Activated CD8-positive, alpha-beta T cell treated with anti-CD3 and anti-CD28 coated beads, Interleukin-2, amount 10 ng/mL, durations not matched to agents 7 days and 5 days (primary cell): Measurements from ENCODE around the gene KLHL30. TPM values are rescaled to one million over a fixed set of nuclear protein-coding genes. Genes with fewer than 3 reads are reported as not detected.
A peak's percentile ranks its signal among the peaks of the same experiment; 100 is the strongest.

Experiments
- ATAC-seq: fragments of 150-1000 bp; cut with Tn5 transposase; one replicate; pipeline ENCODE4 v1.10.0; 2021; ENCODE audit warnings: moderate library complexity
- CTCF ChIA-PET: fragments of 350-600 bp; sonication (Branson Sonifier 250); formaldehyde crosslinking; loops from one replicate; lab custom pipeline; 2021; ENCODE audit warnings: antibody characterized with exemption; lab: Charles Lee
- POLR2A ChIA-PET: fragments of 350-600 bp; sonication (Branson Sonifier 250); formaldehyde crosslinking; loops from one replicate; lab custom pipeline; 2021; ENCODE audit warnings: antibody characterized with exemption; lab: Charles Lee
- DNase-seq: peaks from one replicate; pipeline ENCODE4 v3.0.0-alpha.2; 2020
- H3K27ac Mint-ChIP-seq: one replicate; pipeline ENCODE4 v1.8.0; 2021; ENCODE audit warnings: mild to moderate bottlenecking, mixed read lengths
- H3K27me3 Mint-ChIP-seq: one replicate; pipeline ENCODE4 v1.8.0; 2021; ENCODE audit warnings: low read depth, mixed read lengths
- H3K36me3 Mint-ChIP-seq: one replicate; pipeline ENCODE4 v1.8.0; 2021; ENCODE audit warnings: low read depth, mixed read lengths
- H3K4me1 Mint-ChIP-seq: one replicate; pipeline ENCODE4 v1.8.0; 2021; ENCODE audit warnings: low read depth, mixed read lengths
- H3K4me3 Mint-ChIP-seq: one replicate; pipeline ENCODE4 v1.8.0; 2021; ENCODE audit warnings: mild to moderate bottlenecking, mixed read lengths
- H3K9me3 Mint-ChIP-seq: one replicate; pipeline ENCODE4 v1.8.0; 2022; ENCODE audit warnings: mixed read lengths; ENCODE audit not compliant: insufficient read depth
- total RNA-seq, 2 experiments: library from RNA; stranded (reverse); gene quantifications; one replicate each; pipeline ENCODE4 v1.2.3, GENCODE V29; 2021

KLHL30 gene
- total RNA-seq, 2 experiments from 2014 or later, result not detected

DNA sequence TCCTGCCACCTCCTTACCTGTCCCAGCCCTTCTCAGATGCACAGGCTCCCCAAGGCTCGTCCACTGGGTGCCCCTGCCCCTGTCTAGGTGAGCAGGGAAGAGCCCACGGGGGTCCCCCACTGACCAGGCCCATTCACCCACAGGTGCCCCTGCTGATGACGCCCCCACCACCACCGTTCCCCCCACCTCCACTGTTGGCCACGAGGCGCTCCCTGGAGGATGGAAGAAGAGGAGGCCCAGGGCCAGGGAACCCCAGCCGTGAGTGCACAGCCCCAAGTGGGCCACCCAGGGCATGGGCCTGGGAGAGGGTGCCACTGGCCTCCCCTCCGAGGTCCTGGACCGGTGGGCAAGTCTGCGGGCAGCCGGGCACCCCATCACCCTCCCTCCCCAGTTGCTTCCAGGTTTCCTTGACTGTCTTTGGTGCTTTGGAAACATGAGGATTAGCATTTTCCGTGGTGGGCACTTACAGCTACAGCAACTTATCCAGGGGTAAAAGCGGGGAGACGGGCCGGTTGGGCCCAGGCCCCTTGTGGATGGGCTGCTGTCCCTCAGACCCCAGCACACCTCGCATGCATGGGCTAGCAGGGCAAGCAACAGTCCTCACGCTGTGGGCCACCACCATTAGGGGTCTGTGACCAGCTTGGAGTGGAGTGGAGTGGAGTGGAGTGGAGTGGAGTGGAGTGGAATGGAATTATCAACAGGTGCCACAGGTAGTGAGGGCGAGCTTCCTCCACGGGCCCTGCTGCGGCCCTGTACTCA lies 13.2 kb upstream of the KLHL30 start:
- CTCF ChIA-PET, result no interaction called here
- no peaks in the 10 kb centered on the region for H3K9me3 Mint-ChIP-seq
- no peaks in the 10 kb centered on the region for H3K36me3 Mint-ChIP-seq
- H3K4me1 Mint-ChIP-seq, result no peaks in the 10 kb centered on the region
- no peak overlapping the region for H3K4me3 Mint-ChIP-seq
- POLR2A ChIA-PET, result no interaction called here
- no peak overlapping the region for H3K27ac Mint-ChIP-seq
- DNase-seq, result no peak
- no peak for ATAC-seq
- H3K27me3 Mint-ChIP-seq, result no peaks in the 10 kb centered on the region

DNA sequence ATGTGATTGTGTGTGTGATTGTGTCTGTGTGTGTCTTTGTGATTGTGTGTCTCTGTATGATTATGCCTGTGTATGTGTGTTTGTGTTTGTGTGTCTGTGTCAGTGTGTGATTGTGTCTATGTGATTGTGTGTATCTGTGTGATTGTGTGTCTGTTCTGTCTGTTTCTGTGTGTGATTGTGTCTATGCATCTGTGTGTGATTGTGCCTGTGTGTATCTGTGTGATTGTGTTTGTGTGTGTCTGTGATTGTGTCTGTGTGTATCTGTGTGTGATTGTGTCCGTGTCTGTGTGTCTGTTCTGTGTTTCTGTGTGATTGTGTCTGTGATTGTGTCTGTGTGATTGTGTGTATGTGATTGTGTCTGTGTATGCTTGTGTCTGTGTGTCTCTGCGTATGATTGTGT lies 12.1 kb upstream of the KLHL30 start:
- Mint-ChIP-seq H3K27me3 (no peaks in the 10 kb centered on the region), H3K4me3 (no peak overlapping the region), H3K4me1 (no peaks in the 10 kb centered on the region), H3K9me3 (no peaks in the 10 kb centered on the region), H3K27ac (no peak overlapping the region), H3K36me3 (no peaks in the 10 kb centered on the region)
- ATAC-seq, result no peak
- no peak for DNase-seq
- ChIA-PET POLR2A (no interaction called here), CTCF (no interaction called here)

DNA sequence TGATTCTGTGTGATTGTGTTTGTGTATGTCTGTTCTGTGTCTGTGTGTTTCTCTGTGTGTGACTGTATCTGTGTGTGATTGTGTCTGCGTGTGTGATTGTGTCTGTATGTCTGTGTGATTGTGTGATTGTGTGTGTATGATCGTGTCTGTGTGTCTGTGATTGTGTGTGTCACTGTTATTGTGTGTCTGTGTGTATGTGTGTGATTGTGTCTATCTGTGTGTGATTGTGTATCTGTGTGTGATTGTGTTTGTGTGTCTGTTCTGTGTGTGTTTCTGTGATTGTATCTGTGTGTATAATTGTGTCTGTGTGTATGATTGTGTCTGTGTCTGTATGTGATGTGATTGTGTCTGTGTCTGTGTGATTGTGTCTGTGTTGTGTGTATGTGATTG lies 11.7 kb upstream of the KLHL30 start:
- Mint-ChIP-seq H3K4me3 (no peak overlapping the region), H3K9me3 (no peaks in the 10 kb centered on the region), H3K4me1 (no peaks in the 10 kb centered on the region), H3K27me3 (no peaks in the 10 kb centered on the region), H3K36me3 (no peaks in the 10 kb centered on the region), H3K27ac (no peak overlapping the region)
- ATAC-seq (no peak), DNase-seq (no peak)
- CTCF ChIA-PET, result interaction anchor here (0.6 to 1.2 kb wide), 2 partner anchors 13 to 65 kb away, joined by 3 to 4 read pairs; no protein-coding TSS in a partner anchor
- POLR2A ChIA-PET, result no interaction called here

DNA sequence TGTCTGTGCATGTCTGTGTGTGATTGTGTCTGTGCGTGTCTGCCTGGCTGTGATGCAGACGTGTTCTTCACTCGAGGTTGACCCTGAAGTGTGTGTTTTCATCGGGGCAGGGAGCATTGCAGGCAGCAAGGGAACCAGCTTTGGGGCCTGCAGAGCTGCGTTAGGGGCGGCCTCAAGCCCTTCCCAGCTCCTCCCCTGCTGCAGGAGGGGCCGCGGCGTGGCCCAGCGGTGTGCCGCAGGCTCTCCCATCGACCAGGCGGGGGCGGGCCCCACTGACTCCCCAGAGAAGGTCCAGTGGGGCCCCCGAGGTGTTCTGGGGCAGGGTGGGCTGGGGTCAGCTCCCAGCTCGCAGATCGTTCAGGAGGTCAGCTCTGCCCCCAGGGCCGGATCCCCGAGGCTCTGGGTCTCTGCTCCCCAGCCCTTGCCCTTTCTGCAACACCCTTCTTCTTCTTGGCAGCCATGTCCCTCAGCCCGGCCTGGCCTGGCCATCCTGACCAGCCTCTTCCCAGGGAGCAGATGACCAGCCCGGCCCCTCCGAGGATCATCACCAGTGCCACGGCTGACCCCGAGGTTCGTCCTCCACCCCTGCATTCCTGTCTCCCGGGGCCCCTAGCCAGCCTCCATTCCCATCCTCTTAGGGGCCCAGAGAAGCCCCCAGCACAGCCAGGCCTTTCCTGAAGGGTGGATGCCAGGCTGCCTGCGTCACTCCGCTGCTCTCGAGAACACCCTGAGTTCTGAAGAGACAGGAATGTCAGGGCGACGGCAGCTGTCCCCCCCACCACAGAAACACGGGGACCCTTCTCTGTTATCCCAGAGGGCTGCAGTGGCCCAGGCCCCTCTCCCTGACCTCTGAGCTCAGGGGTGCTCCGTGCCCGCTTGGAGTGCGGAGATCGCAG lies 11.1 kb upstream of the KLHL30 start:
- Mint-ChIP-seq H3K4me3 (no peak overlapping the region), H3K27me3 (no peaks in the 10 kb centered on the region), H3K36me3 (no peaks in the 10 kb centered on the region), H3K9me3 (no peaks in the 10 kb centered on the region), H3K27ac (no peak overlapping the region), H3K4me1 (no peaks in the 10 kb centered on the region)
- ChIA-PET POLR2A (no interaction called here), CTCF (interaction anchor here (0.6 to 1.2 kb wide), 2 partner anchors 12 to 66 kb away, joined by 3 to 4 read pairs; no protein-coding TSS in a partner anchor)
- ATAC-seq (peak; percentile 78), DNase-seq (peak; percentile 52)

DNA sequence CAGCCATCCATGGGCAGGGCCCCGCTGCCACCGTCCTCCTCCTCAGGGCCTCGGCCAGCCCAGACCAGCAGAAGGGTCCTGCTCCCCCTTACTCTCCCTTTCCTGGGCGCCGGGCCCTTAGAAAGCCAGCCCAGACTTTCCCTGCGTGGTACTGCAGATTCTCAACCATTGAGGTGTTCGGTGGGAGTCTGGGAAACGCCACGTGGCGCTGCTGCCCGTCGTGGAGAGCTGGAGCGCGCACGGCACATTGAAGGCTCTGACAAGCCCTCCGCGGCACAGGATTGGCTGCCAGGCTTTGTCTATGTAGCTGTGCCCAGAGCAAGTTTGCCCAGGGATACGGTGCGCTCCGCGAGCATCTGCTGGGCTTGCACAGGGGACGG lies 10.4 kb upstream of the KLHL30 start:
- no peaks in the 10 kb centered on the region for H3K9me3 Mint-ChIP-seq
- no peak overlapping the region for H3K27ac Mint-ChIP-seq
- POLR2A ChIA-PET, result no interaction called here
- H3K4me1 Mint-ChIP-seq, result no peaks in the 10 kb centered on the region
- no peak for ATAC-seq
- H3K4me3 Mint-ChIP-seq, result no peak overlapping the region
- CTCF ChIA-PET, result no interaction called here
- H3K36me3 Mint-ChIP-seq, result no peaks in the 10 kb centered on the region
- H3K27me3 Mint-ChIP-seq, result no peaks in the 10 kb centered on the region
- DNase-seq, result no peak

DNA sequence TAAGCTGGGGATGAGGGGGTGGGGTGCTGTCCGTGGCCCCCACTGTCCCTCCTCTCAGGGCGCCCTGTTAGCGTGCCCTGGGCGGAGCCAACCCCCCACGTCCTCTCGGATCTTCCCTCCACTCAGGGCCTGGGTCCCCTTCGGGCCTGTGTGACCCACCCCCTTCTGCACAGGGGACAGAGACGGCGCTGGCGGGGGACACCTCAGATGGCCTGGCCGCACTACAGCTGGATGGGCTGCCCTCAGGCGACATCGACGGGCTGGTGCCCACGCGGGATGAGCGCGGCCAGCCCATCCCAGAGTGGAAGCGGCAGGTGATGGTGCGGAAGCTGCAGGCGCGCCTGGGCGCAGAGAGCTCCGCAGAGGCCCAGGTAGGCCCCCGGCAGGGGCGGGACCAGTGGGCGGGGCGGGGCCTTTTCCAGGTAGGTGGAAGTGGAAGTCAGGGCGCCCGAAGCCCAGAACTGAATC lies 9.9 kb upstream of the KLHL30 start:
- Mint-ChIP-seq H3K36me3 (no peaks in the 10 kb centered on the region), H3K9me3 (no peaks in the 10 kb centered on the region), H3K27ac (no peak overlapping the region), H3K4me1 (no peaks in the 10 kb centered on the region), H3K4me3 (no peak overlapping the region), H3K27me3 (no peaks in the 10 kb centered on the region)
- ChIA-PET CTCF (no interaction called here), POLR2A (no interaction called here)
- DNase-seq (no peak), ATAC-seq (no peak)

DNA sequence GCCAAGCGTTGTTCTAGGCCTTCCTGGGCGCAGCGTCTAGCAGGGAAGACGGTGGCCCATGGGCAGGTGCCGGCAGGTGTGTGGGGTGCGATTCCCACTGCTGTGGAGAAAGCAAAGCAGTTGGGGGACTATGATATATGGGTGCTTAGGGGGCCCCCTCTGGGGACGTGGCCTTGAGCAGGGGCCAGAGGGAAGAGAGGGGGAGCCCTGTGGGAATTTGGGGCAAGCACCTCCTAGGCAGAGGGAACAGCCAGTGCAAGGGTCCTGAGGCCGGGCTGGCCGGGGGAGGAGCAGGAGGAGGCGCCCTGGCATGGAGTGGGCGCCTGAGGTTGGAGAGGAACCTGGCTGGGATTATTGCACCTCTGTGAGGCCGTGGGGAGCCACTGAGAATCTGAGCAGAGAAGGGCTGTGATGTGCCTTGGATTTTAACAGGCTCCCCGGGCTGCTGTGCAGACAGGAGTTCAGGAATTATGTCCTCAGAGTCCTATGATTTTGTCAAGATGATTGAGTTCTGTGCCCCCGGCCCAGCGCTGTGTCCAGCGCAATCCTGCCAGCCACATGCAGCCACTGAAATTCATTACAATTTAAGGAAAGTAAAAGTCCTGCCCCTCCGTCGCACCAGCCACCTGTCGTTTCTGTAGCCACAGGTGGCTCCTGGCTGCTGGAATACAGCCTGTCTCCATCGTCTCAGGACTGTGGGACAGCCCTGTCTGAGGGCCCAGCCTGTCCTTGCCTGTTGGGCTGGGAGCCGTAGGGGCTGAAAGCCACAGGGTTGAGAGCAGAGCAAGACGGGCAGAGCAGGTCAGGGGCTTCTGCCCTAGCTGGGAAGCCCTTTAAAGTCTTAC lies 9.1 kb upstream of the KLHL30 start:
- POLR2A ChIA-PET, result no interaction called here
- H3K9me3 Mint-ChIP-seq, result no peaks in the 10 kb centered on the region
- DNase-seq (no peak), ATAC-seq (no peak)
- no peak overlapping the region for H3K4me3 Mint-ChIP-seq
- CTCF ChIA-PET, result no interaction called here
- no peak overlapping the region for H3K27ac Mint-ChIP-seq
- H3K4me1 Mint-ChIP-seq, result no peaks in the 10 kb centered on the region
- H3K27me3 Mint-ChIP-seq, result no peaks in the 10 kb centered on the region
- H3K36me3 Mint-ChIP-seq, result no peaks in the 10 kb centered on the region

DNA sequence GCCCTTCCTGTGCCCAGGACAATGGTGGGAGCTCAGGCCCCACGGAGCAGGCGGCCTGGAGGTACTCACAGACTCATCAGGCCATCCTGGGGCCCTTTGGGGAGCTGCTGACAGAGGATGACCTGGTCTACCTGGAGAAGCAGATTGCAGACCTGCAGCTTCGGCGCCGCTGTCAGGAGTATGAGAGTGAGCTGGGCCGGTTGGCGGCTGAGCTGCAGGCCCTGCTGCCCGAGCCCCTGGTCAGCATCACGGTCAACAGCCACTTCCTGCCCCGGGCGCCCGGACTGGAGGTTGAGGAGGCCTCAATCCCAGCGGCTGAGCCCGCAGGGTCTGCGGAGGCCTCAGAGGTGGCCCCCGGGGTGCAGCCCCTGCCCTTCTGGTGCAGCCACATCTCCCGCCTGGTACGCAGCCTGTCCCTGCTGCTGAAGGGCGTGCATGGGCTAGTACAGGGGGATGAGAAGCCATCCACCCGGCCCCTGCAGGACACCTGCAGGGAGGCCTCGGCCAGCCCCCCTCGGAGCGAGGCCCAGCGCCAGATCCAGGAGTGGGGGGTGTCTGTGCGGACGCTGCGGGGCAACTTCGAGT lies 8.3 kb upstream of the KLHL30 start:
- DNase-seq (no peak), ATAC-seq (no peak)
- H3K36me3 Mint-ChIP-seq, result no peaks in the 10 kb centered on the region
- CTCF ChIA-PET, result no interaction called here
- no peak overlapping the region for H3K4me3 Mint-ChIP-seq
- POLR2A ChIA-PET, result no interaction called here
- H3K27ac Mint-ChIP-seq, result no peak overlapping the region
- H3K27me3 Mint-ChIP-seq, result no peaks in the 10 kb centered on the region
- no peaks in the 10 kb centered on the region for H3K9me3 Mint-ChIP-seq
- no peaks in the 10 kb centered on the region for H3K4me1 Mint-ChIP-seq

DNA sequence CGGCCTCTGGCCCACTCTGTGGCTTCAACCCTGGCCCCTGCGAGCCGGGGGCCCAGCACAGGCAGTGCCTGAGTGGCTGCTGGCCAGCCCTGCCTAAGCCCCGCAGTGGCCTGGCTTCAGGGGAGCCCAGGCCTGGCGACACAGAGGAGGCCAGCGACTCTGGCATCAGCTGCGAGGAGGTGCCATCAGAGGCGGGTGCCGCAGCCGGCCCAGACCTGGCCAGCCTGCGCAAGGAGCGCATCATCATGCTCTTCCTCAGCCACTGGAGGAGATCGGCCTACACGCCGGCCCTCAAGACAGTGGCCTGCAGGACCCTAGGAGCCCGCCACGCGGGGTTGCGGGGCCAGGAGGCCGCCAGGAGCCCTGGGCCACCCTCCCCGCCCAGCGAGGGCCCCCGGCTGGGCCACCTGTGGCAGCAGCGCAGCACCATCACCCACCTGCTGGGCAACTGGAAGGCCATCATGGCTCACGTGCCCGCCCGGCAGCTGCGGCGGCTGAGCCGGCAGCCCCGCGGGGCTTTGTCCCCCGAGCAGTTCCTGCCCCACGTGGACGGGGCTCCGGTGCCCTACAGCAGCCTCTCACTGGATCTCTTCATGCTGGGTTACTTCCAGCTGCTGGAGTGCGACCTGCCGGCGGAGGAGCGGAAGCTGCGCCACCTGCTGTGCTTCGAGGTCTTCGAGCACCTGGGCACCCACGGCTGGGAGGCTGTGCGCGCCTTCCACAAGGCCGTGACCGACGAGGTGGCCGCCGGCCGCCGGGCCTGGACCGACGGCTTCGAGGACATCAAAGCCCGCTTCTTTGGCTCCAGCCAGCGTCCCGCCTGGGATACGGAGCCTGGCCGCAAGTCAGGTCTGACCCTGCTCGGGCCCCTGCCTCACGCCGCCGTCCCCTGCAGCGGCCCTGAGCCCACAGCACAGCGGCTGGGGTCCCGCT lies 7.5 kb upstream of the KLHL30 start:
- Mint-ChIP-seq H3K36me3 (no peaks in the 10 kb centered on the region), H3K9me3 (no peaks in the 10 kb centered on the region), H3K4me3 (no peak overlapping the region), H3K27me3 (no peaks in the 10 kb centered on the region), H3K4me1 (no peaks in the 10 kb centered on the region), H3K27ac (no peak overlapping the region)
- CTCF ChIA-PET, result no interaction called here
- ATAC-seq, result no peak
- no peak for DNase-seq
- POLR2A ChIA-PET, result no interaction called here

DNA sequence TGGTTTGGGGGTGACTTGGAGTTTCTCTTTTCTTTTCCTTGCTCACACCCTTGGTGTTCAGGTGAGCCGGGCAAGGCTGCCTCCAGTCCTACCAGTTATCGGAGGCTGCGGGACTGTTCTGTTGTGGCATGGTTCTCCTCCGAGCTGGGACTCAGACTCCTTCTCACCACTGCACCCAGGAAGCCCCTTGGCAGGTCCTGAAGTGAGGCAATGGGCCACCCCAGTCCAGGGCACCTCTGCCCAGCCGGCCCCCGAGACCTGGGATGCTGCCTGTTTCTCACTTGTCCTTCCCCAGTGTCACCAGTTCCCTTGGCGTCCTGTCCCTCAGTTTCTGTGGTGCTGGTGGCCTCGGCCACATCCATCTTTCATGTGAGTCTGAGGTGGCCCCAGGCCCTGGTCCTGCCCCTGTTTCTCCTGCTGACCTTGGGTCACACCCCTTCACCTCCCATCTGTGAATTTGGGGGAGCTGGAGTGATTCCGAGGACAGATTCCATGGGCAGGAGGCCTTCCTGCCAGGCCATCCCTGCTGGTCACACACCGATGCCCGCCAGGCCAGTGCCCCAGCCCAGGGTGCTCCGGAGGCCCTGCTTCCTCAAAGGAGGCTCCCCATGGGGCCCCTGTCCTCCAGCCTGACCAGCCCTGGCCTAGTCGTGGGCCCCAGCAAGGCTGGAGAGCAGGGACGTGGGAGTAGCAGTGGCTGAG lies 6.6 kb upstream of the KLHL30 start:
- Mint-ChIP-seq H3K27ac (no peak overlapping the region), H3K9me3 (no peaks in the 10 kb centered on the region), H3K4me1 (no peaks in the 10 kb centered on the region), H3K27me3 (no peaks in the 10 kb centered on the region), H3K36me3 (no peaks in the 10 kb centered on the region), H3K4me3 (no peak overlapping the region)
- ChIA-PET CTCF (no interaction called here), POLR2A (no interaction called here)
- ATAC-seq (no peak), DNase-seq (no peak)
